Central memory CD8-positive, alpha-beta T cell (primary cell): Measurements from ENCODE around the gene SPATS2L.
A peak's percentile ranks its signal among the peaks of the same experiment; 100 is the strongest.

Experiments used
- ATAC-seq: fragments of 150-1000 bp; cut with Tn5 transposase; replicated peaks from 2 replicates; pipeline ENCODE4 v1.10.0; 2022; ENCODE audit warnings: mild to moderate bottlenecking, moderate FRiP score, moderate number of reproducible peaks; ENCODE audit not compliant: poor library complexity, severe bottlenecking; ENCODE audit errors: extremely low read depth
- DNase-seq, 2 donors: peaks; one replicate each; pipeline ENCODE4 v3.0.0; 2021; ENCODE audit warnings: low spot score in 2 of 2
- H3K27ac Mint-ChIP-seq: one replicate; pipeline ENCODE4 v1.8.0; 2022; ENCODE audit warnings: low read depth, mild to moderate bottlenecking, moderate library complexity, mixed read lengths
- H3K27me3 Mint-ChIP-seq: one replicate; pipeline ENCODE4 v1.8.0; 2022; ENCODE audit warnings: mixed read lengths
- H3K36me3 Mint-ChIP-seq: one replicate; pipeline ENCODE4 v1.8.0; 2022; ENCODE audit warnings: mild to moderate bottlenecking, moderate library complexity, mixed read lengths; ENCODE audit not compliant: insufficient read depth
- H3K4me1 Mint-ChIP-seq: one replicate; pipeline ENCODE4 v1.8.0; 2022; ENCODE audit warnings: mixed read lengths
- H3K4me3 Mint-ChIP-seq: one replicate; pipeline ENCODE4 v1.8.0; 2022; ENCODE audit warnings: mild to moderate bottlenecking, moderate library complexity, mixed read lengths
- H3K9me3 Mint-ChIP-seq: one replicate; pipeline ENCODE4 v1.8.0; 2022; ENCODE audit warnings: mixed read lengths

SPATS2L gene

DNA sequence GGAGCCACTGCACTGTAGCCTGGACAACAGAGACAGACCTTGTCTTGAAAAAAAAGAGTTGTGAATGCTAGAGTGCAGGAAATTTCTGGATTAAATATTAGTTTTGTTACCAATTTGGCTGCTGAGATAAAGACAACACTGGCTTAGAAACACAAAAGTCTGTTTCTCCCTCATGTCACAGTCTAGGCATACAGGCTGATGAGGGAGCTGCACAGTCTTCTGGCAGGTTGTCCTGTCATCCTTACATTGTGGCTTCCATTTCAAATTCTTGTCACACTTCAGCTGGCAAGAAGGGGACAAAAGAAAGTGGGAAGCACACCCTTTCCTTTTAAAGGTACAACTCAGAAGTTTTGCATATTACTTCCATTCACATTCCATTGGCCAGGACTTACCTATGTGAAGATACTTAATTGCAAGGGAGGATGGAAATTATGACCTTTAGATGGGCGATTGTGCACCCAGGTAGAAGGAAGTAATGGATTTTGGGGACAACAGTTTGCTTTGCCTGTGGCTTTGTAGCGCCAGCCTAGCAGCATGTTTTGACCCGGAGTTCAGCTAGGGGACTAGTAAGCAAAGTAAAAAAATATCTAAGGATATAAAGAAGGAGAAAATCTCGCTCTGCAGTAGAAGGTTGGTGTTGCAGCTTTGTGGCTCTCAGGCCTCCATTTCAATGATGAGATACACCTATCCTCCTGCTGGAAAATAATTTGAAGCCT, 55.9 kb downstream of the SPATS2L start:
- no peaks in the 10 kb centered on the region for H3K36me3 Mint-ChIP-seq
- no peaks in the 10 kb centered on the region for H3K4me1 Mint-ChIP-seq
- H3K4me3 Mint-ChIP-seq: no peak overlapping the region
- no peak overlapping the region for H3K27ac Mint-ChIP-seq
- no peaks in the 10 kb centered on the region for H3K9me3 Mint-ChIP-seq
- no peaks in the 10 kb centered on the region for H3K27me3 Mint-ChIP-seq
- ATAC-seq (no peak), DNase-seq (no peak)

DNA sequence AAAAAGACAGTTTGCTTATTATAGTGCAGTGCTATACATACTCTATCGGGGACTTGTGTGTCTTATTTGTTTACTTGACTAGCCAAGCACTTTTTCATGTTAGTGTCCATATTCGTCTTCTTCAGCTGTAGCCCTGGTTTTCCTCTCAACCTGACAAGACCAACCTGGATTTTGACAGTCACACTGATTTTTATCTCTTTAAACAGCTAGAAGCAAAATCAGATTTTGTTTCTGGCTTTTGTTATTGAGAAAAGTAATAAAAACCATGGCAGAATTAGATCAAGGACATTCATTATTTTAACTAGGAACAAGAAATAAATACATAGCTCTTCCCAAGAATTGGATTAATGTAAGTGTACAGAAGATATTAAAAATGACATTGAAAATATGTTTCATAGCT, 56.8 kb downstream of the SPATS2L start:
- no peak overlapping the region for H3K27ac Mint-ChIP-seq
- DNase-seq: no peak
- H3K4me1 Mint-ChIP-seq: no peaks in the 10 kb centered on the region
- H3K36me3 Mint-ChIP-seq: no peaks in the 10 kb centered on the region
- no peaks in the 10 kb centered on the region for H3K9me3 Mint-ChIP-seq
- no peaks in the 10 kb centered on the region for H3K27me3 Mint-ChIP-seq
- ATAC-seq: no peak
- H3K4me3 Mint-ChIP-seq: no peak overlapping the region

DNA sequence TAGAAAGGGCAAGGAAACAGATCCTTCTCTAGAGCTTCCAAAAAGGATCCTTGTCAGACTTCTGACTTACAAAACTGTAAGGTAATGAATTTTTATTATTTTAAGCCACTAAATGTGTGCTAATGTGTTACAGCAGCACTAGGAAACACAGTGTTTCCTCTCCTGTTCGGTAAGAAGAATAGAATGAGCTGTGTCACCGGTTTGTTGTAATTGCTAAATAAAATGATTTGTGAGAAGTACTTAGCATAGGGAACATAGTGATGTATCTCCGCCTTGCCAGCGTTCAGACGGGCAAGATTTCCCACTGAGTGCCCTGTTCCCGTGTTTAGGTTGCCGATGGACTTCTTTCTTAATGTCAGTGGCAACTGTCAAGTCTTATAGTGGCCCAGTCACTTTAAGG, 57.6 kb downstream of the SPATS2L start:
- no peaks in the 10 kb centered on the region for H3K36me3 Mint-ChIP-seq
- no peak overlapping the region for H3K4me3 Mint-ChIP-seq
- H3K9me3 Mint-ChIP-seq: no peaks in the 10 kb centered on the region
- H3K27ac Mint-ChIP-seq: no peak overlapping the region
- no peak for ATAC-seq
- DNase-seq: no peak
- no peaks in the 10 kb centered on the region for H3K4me1 Mint-ChIP-seq
- H3K27me3 Mint-ChIP-seq: no peaks in the 10 kb centered on the region

DNA sequence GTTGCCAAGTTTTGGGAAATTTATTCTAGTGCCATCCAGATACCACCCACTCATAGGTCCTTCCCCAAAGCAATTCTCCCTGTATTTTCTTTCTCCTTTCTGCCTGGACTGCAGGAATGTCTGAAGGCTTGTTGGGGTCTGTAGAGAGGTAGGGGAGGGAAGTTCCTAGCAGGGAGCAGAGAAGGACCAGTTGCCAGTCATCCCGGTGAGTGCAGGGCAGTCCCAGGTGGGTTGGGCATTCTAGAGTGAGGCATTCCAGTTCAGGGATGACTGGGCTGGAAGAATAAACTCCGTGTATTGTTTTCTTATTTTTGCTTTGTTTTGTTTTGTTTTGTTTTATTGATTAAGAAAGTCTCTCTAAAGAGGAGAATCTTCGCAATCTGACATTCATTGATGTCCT, 58.1 kb downstream of the SPATS2L start:
- no peaks in the 10 kb centered on the region for H3K27me3 Mint-ChIP-seq
- no peaks in the 10 kb centered on the region for H3K9me3 Mint-ChIP-seq
- H3K4me3 Mint-ChIP-seq: no peak overlapping the region
- ATAC-seq: no peak
- H3K27ac Mint-ChIP-seq: no peak overlapping the region
- DNase-seq: no peak
- H3K36me3 Mint-ChIP-seq: no peaks in the 10 kb centered on the region
- no peaks in the 10 kb centered on the region for H3K4me1 Mint-ChIP-seq

DNA sequence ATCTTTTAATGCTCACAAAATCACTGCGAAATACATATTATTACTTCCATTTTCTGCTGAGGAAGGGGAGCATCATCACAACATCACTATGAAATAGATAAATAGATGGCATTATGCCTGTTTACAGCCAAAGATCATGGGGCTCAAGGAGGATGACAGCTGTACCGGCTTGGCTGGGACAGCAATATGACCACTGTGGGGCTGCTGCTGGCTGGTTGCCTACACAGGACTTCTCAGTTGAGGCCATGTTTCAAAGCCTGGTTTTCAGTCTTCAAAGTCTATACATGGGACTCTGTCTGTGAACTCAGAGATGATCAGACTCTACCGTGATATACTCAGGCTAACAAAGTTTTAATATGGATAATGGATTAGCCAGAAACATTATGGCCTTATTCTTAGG, 58.7 kb downstream of the SPATS2L start:
- no peak overlapping the region for H3K27ac Mint-ChIP-seq
- no peak for ATAC-seq
- H3K9me3 Mint-ChIP-seq: no peaks in the 10 kb centered on the region
- H3K36me3 Mint-ChIP-seq: no peaks in the 10 kb centered on the region
- H3K27me3 Mint-ChIP-seq: no peaks in the 10 kb centered on the region
- H3K4me3 Mint-ChIP-seq: no peak overlapping the region
- no peak for DNase-seq
- H3K4me1 Mint-ChIP-seq: no peaks in the 10 kb centered on the region

DNA sequence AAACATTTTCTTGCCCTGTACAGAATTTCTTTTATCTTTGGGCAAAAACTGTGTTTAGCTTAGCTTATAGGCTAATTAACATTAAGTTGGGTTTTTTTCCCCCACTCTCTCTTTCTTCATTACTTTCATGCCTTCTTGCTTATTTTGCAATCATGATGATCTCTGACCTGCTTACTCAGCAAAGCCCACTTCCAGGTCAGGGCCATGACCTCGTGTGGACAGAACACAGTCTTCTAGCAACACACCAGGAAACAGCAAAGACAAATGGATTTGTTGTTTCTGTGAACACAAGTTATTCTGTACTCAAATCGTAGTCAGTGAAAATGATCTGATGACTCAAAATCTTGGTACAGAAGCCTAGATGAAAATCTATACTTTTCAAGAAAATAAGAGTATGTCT, 60.7 kb downstream of the SPATS2L start:
- ATAC-seq (no peak), DNase-seq (no peak)
- Mint-ChIP-seq H3K36me3 (no peaks in the 10 kb centered on the region), H3K27ac (no peak overlapping the region), H3K9me3 (no peaks in the 10 kb centered on the region), H3K27me3 (no peaks in the 10 kb centered on the region), H3K4me1 (no peaks in the 10 kb centered on the region), H3K4me3 (no peak overlapping the region)

DNA sequence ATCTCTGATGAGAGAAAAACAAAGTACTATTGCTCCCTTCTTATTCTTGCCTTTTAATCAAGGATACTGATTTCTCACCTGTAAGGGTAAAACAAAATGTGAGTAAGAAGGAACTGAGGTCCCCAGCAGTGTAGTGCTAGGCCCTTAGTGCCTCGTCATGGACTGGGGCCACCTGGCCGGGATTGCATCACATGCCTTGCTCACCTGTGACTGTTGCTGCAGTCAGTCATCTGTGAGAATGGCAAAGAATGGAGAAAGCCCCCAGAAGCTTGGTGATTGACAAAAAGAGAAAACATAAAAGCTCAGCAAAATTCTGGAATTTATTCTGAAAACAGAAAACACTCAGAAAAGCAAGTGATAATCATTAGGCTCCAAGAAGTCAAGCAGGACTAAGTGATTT, 63.4 kb downstream of the SPATS2L start:
- no peak overlapping the region for H3K27ac Mint-ChIP-seq
- H3K36me3 Mint-ChIP-seq: peaks cover 3% of the 10 kb centered on the region
- no peaks in the 10 kb centered on the region for H3K9me3 Mint-ChIP-seq
- no peak for DNase-seq
- peaks cover 10% of the 10 kb centered on the region for H3K4me1 Mint-ChIP-seq
- H3K27me3 Mint-ChIP-seq: no peaks in the 10 kb centered on the region
- no peak for ATAC-seq
- no peak overlapping the region for H3K4me3 Mint-ChIP-seq

DNA sequence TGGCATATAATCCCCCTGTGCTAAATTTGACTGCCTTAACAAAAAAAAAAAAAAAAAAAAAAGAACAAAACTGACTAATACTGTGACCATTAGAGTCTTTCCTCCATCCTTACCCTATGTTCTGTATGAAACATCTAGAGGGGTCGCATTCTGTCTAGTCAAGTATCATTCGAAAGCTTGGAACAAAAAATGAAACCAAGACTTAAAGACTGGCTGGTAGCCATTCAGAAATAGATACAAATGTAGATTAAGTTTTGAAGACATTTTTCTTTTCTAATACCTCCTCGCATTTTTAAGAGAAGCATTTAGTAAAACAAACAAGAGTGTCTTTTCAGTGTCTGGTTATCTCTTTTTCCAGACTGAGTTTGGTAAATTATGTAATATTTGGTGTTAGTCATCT, 66.7 kb downstream of the SPATS2L start:
- Mint-ChIP-seq H3K27me3 (no peaks in the 10 kb centered on the region), H3K9me3 (no peaks in the 10 kb centered on the region), H3K4me3 (peak overlapping the region; percentile 83), H3K36me3 (peaks cover 3% of the 10 kb centered on the region), H3K4me1 (peaks cover 20% of the 10 kb centered on the region), H3K27ac (peak overlapping the region; percentile 86)
- DNase-seq (no peak), ATAC-seq (peak; percentile 17)

DNA sequence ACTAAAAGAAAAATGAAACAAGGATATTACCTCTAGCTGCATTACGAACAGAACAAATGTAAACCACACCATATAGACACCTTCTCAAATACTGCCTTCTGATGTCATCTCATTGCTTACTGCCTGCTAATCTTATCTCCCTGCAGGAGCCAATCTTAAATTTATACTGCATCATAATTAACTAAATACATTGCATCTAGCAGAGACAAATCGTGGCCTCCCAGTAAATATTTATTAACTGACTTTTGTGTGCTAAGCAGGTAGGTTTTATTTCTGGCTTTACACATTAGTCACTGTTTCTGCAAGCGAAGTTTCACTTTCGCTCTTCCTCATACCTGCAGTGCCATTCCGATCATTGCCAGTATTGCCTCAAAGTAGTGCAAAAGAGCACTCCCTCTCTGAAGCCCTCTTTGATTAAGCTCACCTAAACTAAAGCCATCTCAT, 67.5 kb downstream of the SPATS2L start:
- H3K4me3 Mint-ChIP-seq: peak overlapping the region; percentile 83
- peaks cover 20% of the 10 kb centered on the region for H3K4me1 Mint-ChIP-seq
- ATAC-seq (peak; percentile 92), DNase-seq (peak in 1 of 2 donors; percentile 28)
- peaks cover 3% of the 10 kb centered on the region for H3K36me3 Mint-ChIP-seq
- no peaks in the 10 kb centered on the region for H3K9me3 Mint-ChIP-seq
- H3K27ac Mint-ChIP-seq: peak overlapping the region; percentile 86
- H3K27me3 Mint-ChIP-seq: no peaks in the 10 kb centered on the region

DNA sequence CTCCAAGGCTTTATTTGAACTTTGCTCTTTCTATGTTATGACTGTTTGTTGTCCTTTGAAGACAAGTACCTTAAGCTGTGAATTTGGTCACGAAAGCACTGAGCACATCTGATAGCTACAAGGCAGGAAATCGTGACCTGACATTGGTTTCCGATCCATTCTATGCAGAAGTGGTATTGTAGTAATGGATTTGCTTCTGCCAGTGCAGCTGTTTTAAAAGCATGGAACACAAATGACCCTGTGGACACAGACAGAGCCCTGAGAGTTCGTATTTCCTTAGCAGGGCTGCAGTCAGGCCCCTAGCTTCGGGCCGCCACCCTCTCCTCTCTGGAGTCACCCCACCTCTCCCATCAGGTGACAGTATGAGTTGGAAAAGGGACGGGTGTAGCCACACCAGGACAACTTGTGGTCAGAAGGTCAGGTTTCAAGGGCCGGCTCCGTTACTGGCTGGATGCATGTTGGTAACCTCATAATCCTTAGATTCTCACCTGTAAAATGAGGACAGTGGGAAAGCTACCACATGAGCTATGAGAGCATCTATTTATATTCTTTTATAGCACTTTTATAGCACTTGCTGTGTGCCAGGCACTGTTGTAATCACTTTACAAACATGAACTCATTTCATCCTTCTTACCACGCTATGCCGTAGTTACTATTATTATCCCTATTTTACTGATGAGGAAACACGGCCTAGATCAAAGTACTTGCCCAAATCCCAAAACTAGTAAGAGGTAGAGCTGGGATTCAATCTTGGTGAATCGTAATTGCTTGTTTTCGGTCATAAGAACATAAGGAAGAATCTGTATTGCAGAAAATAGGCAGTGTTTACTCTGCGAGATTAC, 70.2 kb downstream of the SPATS2L start:
- Mint-ChIP-seq H3K4me3 (no peak overlapping the region), H3K27me3 (no peaks in the 10 kb centered on the region), H3K27ac (peak overlapping the region; percentile 22), H3K9me3 (no peaks in the 10 kb centered on the region), H3K36me3 (peaks cover 5% of the 10 kb centered on the region), H3K4me1 (peaks cover 20% of the 10 kb centered on the region)
- ATAC-seq: no peak
- DNase-seq: no peak

DNA sequence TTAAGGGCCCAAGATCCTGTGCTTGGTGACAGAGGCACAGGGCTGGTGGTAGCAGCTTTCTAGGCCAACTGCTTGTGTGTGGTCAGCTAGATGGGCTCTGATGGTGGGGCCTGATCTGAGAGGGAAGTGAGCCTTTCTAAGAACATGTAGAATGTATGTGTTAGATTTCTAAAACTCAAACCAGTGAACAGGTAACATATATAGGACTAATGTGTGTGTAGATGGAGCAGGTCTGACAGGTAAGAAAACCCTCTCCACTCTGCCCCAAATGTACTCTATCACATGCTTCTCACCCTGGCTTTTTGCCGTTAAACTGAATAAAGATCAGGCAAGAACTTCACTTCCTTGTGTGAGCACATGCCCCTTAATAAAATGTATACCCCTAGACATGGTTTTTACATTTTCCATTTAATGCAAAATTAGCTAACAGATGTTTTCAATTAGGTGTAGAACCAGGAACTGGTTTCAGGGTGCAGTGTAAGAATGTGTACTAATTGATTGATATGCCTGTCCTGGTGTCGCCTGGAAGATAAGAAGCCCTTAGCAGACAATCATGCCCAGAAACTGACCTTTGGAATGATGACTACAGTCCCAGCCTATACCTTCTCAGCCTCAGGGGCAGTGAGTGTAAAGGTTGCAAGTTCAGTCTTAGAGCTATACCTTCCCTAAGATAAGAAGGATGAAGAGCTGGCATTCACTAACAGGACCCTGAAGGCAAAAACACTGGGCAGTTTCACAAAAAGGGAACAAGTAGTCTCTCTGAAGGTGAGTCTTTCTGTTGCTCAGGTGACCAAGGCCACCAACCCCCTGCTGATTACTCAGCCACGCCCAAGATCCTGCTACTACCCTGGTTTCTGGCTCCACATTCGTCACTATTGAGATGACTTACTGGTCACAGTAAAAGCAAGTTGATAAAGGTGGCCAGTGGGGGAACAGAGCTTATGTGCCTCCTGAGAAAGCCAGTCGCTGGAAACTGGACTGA, 71.2 kb downstream of the SPATS2L start:
- Mint-ChIP-seq H3K9me3 (no peaks in the 10 kb centered on the region), H3K27me3 (no peaks in the 10 kb centered on the region), H3K4me1 (peaks cover 20% of the 10 kb centered on the region), H3K36me3 (peaks cover 3% of the 10 kb centered on the region), H3K27ac (peak overlapping the region; percentile 22), H3K4me3 (no peak overlapping the region)
- DNase-seq (no peak), ATAC-seq (no peak)

DNA sequence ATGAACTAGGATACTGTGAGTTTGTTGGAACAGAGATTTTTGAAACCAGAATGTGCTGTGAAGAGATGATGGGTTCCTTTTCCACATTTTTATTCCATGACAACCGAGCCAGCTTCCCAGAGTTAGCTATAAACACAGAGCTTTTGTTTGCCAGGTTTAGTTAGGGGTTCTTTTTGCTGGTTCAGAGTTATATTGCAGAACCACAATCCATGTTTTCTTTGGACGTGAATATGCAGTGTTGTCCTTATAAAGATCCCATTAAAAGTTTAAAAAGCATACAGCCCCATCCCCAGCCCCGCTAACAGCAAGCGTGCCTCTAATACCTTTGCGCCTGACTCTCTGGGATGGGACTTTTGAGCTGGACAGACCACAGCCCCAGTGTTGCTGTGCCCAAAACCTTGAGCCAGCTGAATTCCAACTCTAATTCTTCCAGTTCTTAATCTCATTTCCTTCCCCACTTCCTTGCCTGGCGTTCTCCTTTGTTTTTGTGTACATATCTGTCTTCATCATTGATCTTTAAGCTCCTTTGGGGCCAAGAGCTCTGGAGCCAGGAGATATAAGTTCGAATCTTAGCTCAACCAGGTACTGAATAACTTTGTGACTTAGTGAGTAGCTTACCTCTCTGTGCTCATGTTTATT, 72.3 kb downstream of the SPATS2L start:
- ATAC-seq: no peak

More for the DNA sequence above, 72.3 kb downstream of the SPATS2L start:
- Mint-ChIP-seq H3K27me3 (no peaks in the 10 kb centered on the region), H3K27ac (no peak overlapping the region), H3K9me3 (no peaks in the 10 kb centered on the region), H3K4me1 (peaks cover 26% of the 10 kb centered on the region), H3K36me3 (peaks cover 3% of the 10 kb centered on the region), H3K4me3 (no peak overlapping the region)
- no peak for DNase-seq
